Natural killer cell (primary cell): ENCODE measurements around the gene PREP. TPM values are rescaled to one million over a fixed set of nuclear protein-coding genes. Genes with fewer than 3 reads are reported as not detected.

Source experiments
- ATAC-seq, 3 donors: fragments of 150-1000 bp in 2 of 3; fragments of 200-7000 bp in 1 of 3; cut with Tn5 transposase; 1 replicate in 1 of 3; 2 replicates in 2 of 3; pipeline ENCODE4 v1.10.0; 2021; ENCODE audit warnings: mild to moderate bottlenecking in 2 of 3, moderate library complexity in 2 of 3
- DNase-seq, 2 donors: peaks; one replicate each; pipeline versions ENCODE4 v3.0.0 to v3.0.0-alpha.2; 2013 to 2021; ENCODE audit warnings: mixed read lengths in 1 of 2
- H3K27ac ChIP-seq: one replicate; pipeline ENCODE4 v1.5.1; 2013; ENCODE audit warnings: mild to moderate bottlenecking, low read length
- H3K27me3 ChIP-seq: one replicate; pipeline ENCODE4 v1.6.1; 2013; ENCODE audit warnings: low read length; ENCODE audit not compliant: control insufficient read depth, insufficient read depth
- H3K36me3 ChIP-seq: one replicate; pipeline ENCODE4 v1.6.1; 2013; ENCODE audit warnings: low read length; ENCODE audit not compliant: control insufficient read depth, insufficient read depth
- H3K4me1 ChIP-seq: one replicate; pipeline ENCODE4 v1.6.1; 2013; ENCODE audit warnings: low read length; ENCODE audit not compliant: control insufficient read depth, insufficient read depth
- H3K4me3 ChIP-seq: one replicate; pipeline ENCODE4 v1.5.1; 2013; ENCODE audit warnings: low read length
- H3K9me3 ChIP-seq: one replicate; pipeline ENCODE4 v1.6.1; 2013; ENCODE audit warnings: low read length; ENCODE audit not compliant: control insufficient read depth, insufficient read depth
- H3K27ac Mint-ChIP-seq, 2 donors: one replicate each; pipeline ENCODE4 v1.8.0; 2022; ENCODE audit warnings: mild to moderate bottlenecking in 2 of 2, mixed read lengths in 2 of 2, moderate library complexity in 1 of 2
- H3K27me3 Mint-ChIP-seq, 2 donors: one replicate each; pipeline ENCODE4 v1.8.0; 2022; ENCODE audit warnings: low read depth in 2 of 2, mixed read lengths in 2 of 2
- H3K36me3 Mint-ChIP-seq: one replicate; pipeline ENCODE4 v1.8.0; 2022; ENCODE audit warnings: mixed read lengths
- H3K4me1 Mint-ChIP-seq, 2 donors: one replicate each; pipeline ENCODE4 v1.8.0; 2022; ENCODE audit warnings: mixed read lengths in 2 of 2
- H3K4me3 Mint-ChIP-seq: one replicate; pipeline ENCODE4 v1.8.0; 2022; ENCODE audit warnings: mild to moderate bottlenecking, moderate library complexity, mixed read lengths
- H3K9me3 Mint-ChIP-seq, 2 donors: one replicate each; pipeline ENCODE4 v1.8.0; 2022; ENCODE audit warnings: mixed read lengths in 2 of 2
- CTCF ChIP-seq: fragments of 200-600 bp; IDR thresholded peaks from one replicate; pipeline ENCODE4 v1.8.0; 2022; ENCODE audit warnings: antibody characterized with exemption
- WGBS: methylation state at CpG from one replicate; pipeline ENCODE4 v1.1.7; 2013; ENCODE audit warnings: missing lambda C conversion rate; ENCODE audit not compliant: insufficient coverage; 5-methylcytosine and 5-hydroxymethylcytosine counted together
- intact Hi-C: fragments of 100-400 bp; cut with micrococcal nuclease; formaldehyde crosslinking; loops from one replicate; pipeline ENCODE4 v1.14.2; 2022
- total RNA-seq, 4 donors: library from RNA; stranded (reverse); fragments of 120-200 nt in 1 of 4; gene quantifications; one replicate each; pipeline versions ENCODE4 v1.2.3 to v1.2.4, GENCODE V29; 2013 to 2022

Gene PREP
- total RNA-seq, 3 donors from 2014 or later (not counting 1 experiment from before 2014, with no cell fraction given), result 30.0 to 42.9 (median 37.1) TPM

- TF ChIP-seq CTCF, result no peak
- no peaks in the 10 kb centered on the region for H3K9me3 Mint-ChIP-seq
- intact Hi-C loops, result no loop called here
- H3K4me3 Mint-ChIP-seq, result no peak overlapping the region
- H3K4me3 ChIP-seq, result no peak overlapping the region
- H3K36me3 ChIP-seq, result peaks cover 57% of the 10 kb centered on the region
- H3K27ac Mint-ChIP-seq, result no peak overlapping the region
- H3K4me1 ChIP-seq, result no peaks in the 10 kb centered on the region
- no peak overlapping the region for H3K27ac ChIP-seq
- peaks cover 0 to under 1% of the 10 kb centered on the region in 2 donors for H3K4me1 Mint-ChIP-seq
- no peak for DNase-seq
- no peak for ATAC-seq
- WGBS, result 100% methylated on average over 3 of the region's 3 CpGs
- peaks cover 34% of the 10 kb centered on the region for H3K36me3 Mint-ChIP-seq
- no peaks in the 10 kb centered on the region for H3K27me3 ChIP-seq
- no peaks in the 10 kb centered on the region for H3K9me3 ChIP-seq
- no peaks in the 10 kb centered on the region for H3K27me3 Mint-ChIP-seq
Observed at GRCh38 chr6:105278813-105279212, 124.1 kb downstream of the PREP start.

GRCh38 chr6:105278035-105278434 is 124.8 kb downstream of the PREP start:
- Mint-ChIP-seq H3K27ac (no peak overlapping the region), H3K4me3 (no peak overlapping the region), H3K27me3 (no peaks in the 10 kb centered on the region), H3K36me3 (peaks cover 34% of the 10 kb centered on the region), H3K9me3 (no peaks in the 10 kb centered on the region), H3K4me1 (peaks cover 0 to 4% of the 10 kb centered on the region in 2 donors)
- H3K9me3 ChIP-seq, result no peaks in the 10 kb centered on the region
- DNase-seq (no peak), ATAC-seq (no peak)
- H3K27me3 ChIP-seq, result no peaks in the 10 kb centered on the region
- WGBS, result 93% methylated on average over 20 of the region's 20 CpGs
- peaks cover 57% of the 10 kb centered on the region for H3K36me3 ChIP-seq
- TF ChIP-seq CTCF, result no peak
- no peaks in the 10 kb centered on the region for H3K4me1 ChIP-seq
- intact Hi-C loops, result no loop called here
- no peak overlapping the region for H3K27ac ChIP-seq
- H3K4me3 ChIP-seq, result no peak overlapping the region

GRCh38 chr6:105276374-105276773 is 126.5 kb downstream of the PREP start:
- Histone ChIP-seq H3K4me3 (no peak overlapping the region), H3K9me3 (no peaks in the 10 kb centered on the region), H3K4me1 (no peaks in the 10 kb centered on the region), H3K27ac (no peak overlapping the region), H3K36me3 (peaks cover 43% of the 10 kb centered on the region), H3K27me3 (no peaks in the 10 kb centered on the region)
- 100% methylated on average over 3 of the region's 3 CpGs for WGBS
- Mint-ChIP-seq H3K36me3 (peaks cover 27% of the 10 kb centered on the region), H3K9me3 (no peaks in the 10 kb centered on the region), H3K27me3 (no peaks in the 10 kb centered on the region), H3K27ac (no peak overlapping the region), H3K4me3 (no peak overlapping the region), H3K4me1 (peaks cover 0 to 8% of the 10 kb centered on the region in 2 donors)
- DNase-seq, result no peak
- no peak for ATAC-seq
- no peak for TF ChIP-seq CTCF
- intact Hi-C loops, result no loop called here

GRCh38 chr6:105275542-105275941 is 127.3 kb downstream of the PREP start:
- Mint-ChIP-seq H3K9me3 (no peaks in the 10 kb centered on the region), H3K4me3 (no peak overlapping the region), H3K27me3 (no peaks in the 10 kb centered on the region), H3K4me1 (peaks cover 0 to 8% of the 10 kb centered on the region in 2 donors), H3K27ac (no peak overlapping the region), H3K36me3 (peaks cover 26% of the 10 kb centered on the region)
- Histone ChIP-seq H3K4me1 (no peaks in the 10 kb centered on the region), H3K36me3 (peaks cover 36% of the 10 kb centered on the region), H3K27ac (no peak overlapping the region), H3K9me3 (no peaks in the 10 kb centered on the region), H3K4me3 (no peak overlapping the region), H3K27me3 (no peaks in the 10 kb centered on the region)
- intact Hi-C loops, result no loop called here
- ATAC-seq (no peak), DNase-seq (no peak)
- 100% methylated on average over 1 of the region's 2 CpGs for WGBS
- no peak for TF ChIP-seq CTCF
